Ascending aorta (tissue), 2 donors: Measurements from ENCODE around the gene P2RY12. TPM values are rescaled to one million over a fixed set of nuclear protein-coding genes. Genes with fewer than 3 reads are reported as not detected.

Experiments used
- DNase-seq, 2 donors: peaks; one replicate each; pipeline ENCODE4 v3.0.0-alpha.2; 2019; ENCODE audit warnings: low spot score in 2 of 2
- H3K27ac ChIP-seq, 2 donors: fragments of 200-600 bp; sonication (generic); one replicate each; pipeline ENCODE4 v1.5.1; 2016 to 2017; ENCODE audit warnings: mild to moderate bottlenecking in 1 of 2
- H3K27me3 ChIP-seq: fragments of 200-600 bp; sonication (generic); one replicate; pipeline ENCODE4 v1.5.1; 2017
- H3K36me3 ChIP-seq, 2 donors: fragments of 200-600 bp; sonication (generic); one replicate each; pipeline ENCODE4 v1.5.1; 2016
- H3K4me1 ChIP-seq, 2 donors: fragments of 200-600 bp; sonication (generic); one replicate each; pipeline ENCODE4 v1.5.1; 2016 to 2017; ENCODE audit warnings: mild to moderate bottlenecking in 1 of 2
- H3K4me3 ChIP-seq, 2 donors: fragments of 200-600 bp; sonication (generic); one replicate each; pipeline ENCODE4 v1.5.1; 2016 to 2017; ENCODE audit warnings: mild to moderate bottlenecking in 1 of 2
- H3K9me3 ChIP-seq, 2 donors: fragments of 200-600 bp; sonication (generic); one replicate each; pipeline ENCODE4 v1.5.1; 2016
- intact Hi-C: fragments of 100-400 bp; cut with DNase I; formaldehyde crosslinking; loops from one replicate; pipeline ENCODE4 v1.15.1; 2023
- total RNA-seq: library from RNA; depleted of rRNA; stranded (reverse); fragments of >200 nt; gene quantifications from one replicate; pipeline ENCODE4 v1.1.0, GENCODE V29; 2016
- TF ChIP-seq, protein P1 (sequence below), 3 experiments: fragments of 200-600 bp in 2 of 3; fragments of 450-650 bp in 1 of 3; sonication (generic) in 2 of 3; IDR thresholded peaks; one replicate each; pipeline ENCODE4 v1.5.1; 2016 to 2019; ENCODE audit warnings: antibody characterized with exemption in 3 of 3, mild to moderate bottlenecking in 1 of 3, moderate library complexity in 1 of 3

P2RY12 gene
- total RNA-seq, 1 donor from 2014 or later: not detected

DNA sequence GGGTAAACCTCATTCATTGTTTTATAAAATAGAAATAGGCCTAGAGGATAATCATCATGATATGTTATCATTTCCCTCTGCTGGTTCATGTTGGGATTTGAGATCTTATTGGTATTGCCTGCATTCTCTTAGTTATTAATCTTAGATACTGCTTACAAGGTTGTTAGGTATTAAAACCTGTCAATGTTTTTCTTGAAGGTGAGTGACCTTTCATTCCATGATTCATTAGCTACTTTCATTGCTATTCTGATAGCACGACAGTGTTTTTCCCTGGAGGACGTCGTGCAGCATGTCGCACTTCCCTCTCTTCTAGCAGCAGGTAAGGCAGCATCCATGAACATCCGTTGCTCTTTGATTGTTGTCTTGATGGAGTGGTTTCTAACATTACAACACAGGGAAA, 17.1 kb downstream of the P2RY12 start:
- TF ChIP-seq, protein P1, sequence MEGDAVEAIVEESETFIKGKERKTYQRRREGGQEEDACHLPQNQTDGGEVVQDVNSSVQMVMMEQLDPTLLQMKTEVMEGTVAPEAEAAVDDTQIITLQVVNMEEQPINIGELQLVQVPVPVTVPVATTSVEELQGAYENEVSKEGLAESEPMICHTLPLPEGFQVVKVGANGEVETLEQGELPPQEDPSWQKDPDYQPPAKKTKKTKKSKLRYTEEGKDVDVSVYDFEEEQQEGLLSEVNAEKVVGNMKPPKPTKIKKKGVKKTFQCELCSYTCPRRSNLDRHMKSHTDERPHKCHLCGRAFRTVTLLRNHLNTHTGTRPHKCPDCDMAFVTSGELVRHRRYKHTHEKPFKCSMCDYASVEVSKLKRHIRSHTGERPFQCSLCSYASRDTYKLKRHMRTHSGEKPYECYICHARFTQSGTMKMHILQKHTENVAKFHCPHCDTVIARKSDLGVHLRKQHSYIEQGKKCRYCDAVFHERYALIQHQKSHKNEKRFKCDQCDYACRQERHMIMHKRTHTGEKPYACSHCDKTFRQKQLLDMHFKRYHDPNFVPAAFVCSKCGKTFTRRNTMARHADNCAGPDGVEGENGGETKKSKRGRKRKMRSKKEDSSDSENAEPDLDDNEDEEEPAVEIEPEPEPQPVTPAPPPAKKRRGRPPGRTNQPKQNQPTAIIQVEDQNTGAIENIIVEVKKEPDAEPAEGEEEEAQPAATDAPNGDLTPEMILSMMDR (IDR thresholded peaks at IDR 0.05): no peak
- Histone ChIP-seq H3K9me3 (no peaks in the 10 kb centered on the region), H3K27ac (no peak overlapping the region), H3K4me1 (no peaks in the 10 kb centered on the region), H3K4me3 (no peak overlapping the region), H3K27me3 (no peaks in the 10 kb centered on the region), H3K36me3 (no peaks in the 10 kb centered on the region)
- intact Hi-C loops: no loop called here
- DNase-seq: no peak

DNA sequence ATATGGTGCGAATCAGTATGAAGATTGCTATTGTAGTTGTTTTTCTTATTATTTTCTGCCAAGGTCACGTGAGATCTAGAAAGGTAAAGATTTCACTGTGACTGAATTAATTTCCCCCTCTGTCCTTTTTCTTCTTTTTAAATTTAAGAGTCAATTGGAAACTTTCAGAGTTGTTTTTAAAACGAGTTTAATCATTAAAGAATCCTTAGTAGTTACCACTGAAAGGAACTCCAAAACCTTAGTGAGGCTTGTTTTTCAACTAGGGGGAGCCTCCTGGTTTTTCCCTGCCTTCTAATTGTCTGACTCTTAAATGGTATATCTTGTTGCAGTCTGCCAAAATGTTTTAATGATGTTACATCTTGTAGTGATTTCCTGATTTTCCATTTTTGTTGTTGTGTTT, 17.6 kb downstream of the P2RY12 start:
- TF ChIP-seq, protein P1 (IDR thresholded peaks at IDR 0.05): no peak
- H3K27me3 ChIP-seq: no peaks in the 10 kb centered on the region
- no peak overlapping the region for H3K4me3 ChIP-seq
- H3K4me1 ChIP-seq: no peaks in the 10 kb centered on the region
- H3K9me3 ChIP-seq: no peaks in the 10 kb centered on the region
- intact Hi-C loops: no loop called here
- H3K27ac ChIP-seq: no peak overlapping the region
- no peak for DNase-seq
- no peaks in the 10 kb centered on the region for H3K36me3 ChIP-seq

DNA sequence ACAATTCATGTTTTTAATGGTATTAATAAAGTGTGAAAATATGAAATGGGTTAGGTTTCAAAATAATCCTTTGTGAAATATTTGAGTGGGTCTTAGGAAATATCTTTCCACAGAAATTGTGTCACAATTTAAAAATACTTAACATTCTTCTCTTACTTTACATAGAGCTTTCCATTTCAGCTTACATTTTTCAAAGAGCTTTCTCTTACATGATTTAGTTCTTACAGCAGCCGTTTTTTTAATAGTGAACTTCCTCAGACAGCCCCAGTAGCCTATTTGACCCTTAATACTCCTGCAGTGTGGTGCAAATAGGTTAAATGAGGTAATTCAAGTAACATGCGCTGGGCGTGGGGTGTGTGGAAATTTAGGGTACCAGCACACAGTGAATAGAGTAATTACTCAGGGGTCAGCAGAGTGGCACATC, 21.8 kb downstream of the P2RY12 start:
- H3K4me1 ChIP-seq: no peaks in the 10 kb centered on the region
- no peak overlapping the region for H3K4me3 ChIP-seq
- intact Hi-C loops: no loop called here
- no peaks in the 10 kb centered on the region for H3K9me3 ChIP-seq
- TF ChIP-seq, protein P1 (IDR thresholded peaks at IDR 0.05): no peak
- no peaks in the 10 kb centered on the region for H3K36me3 ChIP-seq
- no peak for DNase-seq
- no peak overlapping the region for H3K27ac ChIP-seq
- no peaks in the 10 kb centered on the region for H3K27me3 ChIP-seq

DNA sequence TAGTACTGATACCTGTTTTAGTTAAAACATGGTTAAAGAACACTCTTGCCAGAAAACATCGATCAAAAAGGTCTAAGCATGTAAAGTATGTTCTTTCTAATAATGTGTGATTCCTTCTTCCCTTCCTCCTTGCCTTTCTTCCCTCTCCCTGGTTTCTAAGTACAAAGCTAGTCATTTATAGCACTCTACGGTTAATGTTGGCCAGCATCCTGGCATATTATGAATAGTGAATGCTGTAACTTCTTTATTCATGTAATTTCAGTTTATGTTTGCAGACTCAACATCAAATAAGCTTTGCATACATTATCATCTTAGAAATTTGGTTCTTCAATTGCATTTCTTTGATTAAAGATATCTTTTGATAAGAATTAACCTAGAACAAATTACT, 27.1 kb downstream of the P2RY12 start:
- TF ChIP-seq, protein P1 (IDR thresholded peaks at IDR 0.05): no peak
- intact Hi-C loops: no loop called here
- peaks cover 0 to 3% of the 10 kb centered on the region in 2 donors for H3K4me1 ChIP-seq
- no peak overlapping the region for H3K4me3 ChIP-seq
- no peak overlapping the region for H3K27ac ChIP-seq
- no peaks in the 10 kb centered on the region for H3K27me3 ChIP-seq
- no peaks in the 10 kb centered on the region for H3K9me3 ChIP-seq
- no peaks in the 10 kb centered on the region for H3K36me3 ChIP-seq
- no peak for DNase-seq

DNA sequence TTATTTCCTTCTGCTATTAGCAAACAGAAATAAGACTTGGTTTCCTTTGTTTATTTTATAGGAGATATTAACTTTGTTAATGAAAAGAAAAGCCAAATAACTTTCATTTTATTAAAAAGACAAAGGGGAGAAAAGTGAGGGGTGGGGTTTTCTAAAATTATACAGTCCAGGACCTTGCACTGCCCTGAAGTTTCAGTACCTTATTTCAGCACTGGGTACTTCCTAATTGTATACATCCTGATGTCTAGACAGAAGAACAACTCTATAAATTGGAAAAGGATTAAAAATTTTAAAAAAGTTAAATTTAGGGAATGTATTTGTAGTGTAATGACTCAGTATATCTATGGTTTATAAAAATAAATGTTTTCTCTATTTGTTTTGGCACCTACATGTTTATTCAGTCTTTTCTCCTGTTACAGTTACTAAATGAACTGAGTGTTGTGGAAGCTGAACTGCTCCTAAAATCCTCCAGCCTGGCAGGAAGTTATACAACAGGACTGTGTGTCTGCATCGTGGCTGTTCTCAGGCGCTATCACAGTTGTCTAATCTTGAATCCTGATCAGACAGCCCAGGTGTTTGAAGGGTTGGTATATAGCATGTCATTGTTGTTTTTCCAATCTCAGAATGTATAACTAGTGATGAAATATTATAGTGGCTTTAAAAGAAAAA, 27.6 kb downstream of the P2RY12 start:
- TF ChIP-seq, protein P1 (IDR thresholded peaks at IDR 0.05): no peak
- Histone ChIP-seq H3K4me3 (no peak overlapping the region), H3K27ac (no peak overlapping the region), H3K27me3 (no peaks in the 10 kb centered on the region), H3K4me1 (peaks cover 0 to 3% of the 10 kb centered on the region in 2 donors), H3K9me3 (no peaks in the 10 kb centered on the region), H3K36me3 (no peaks in the 10 kb centered on the region)
- no peak for DNase-seq
- intact Hi-C loops: no loop called here

DNA sequence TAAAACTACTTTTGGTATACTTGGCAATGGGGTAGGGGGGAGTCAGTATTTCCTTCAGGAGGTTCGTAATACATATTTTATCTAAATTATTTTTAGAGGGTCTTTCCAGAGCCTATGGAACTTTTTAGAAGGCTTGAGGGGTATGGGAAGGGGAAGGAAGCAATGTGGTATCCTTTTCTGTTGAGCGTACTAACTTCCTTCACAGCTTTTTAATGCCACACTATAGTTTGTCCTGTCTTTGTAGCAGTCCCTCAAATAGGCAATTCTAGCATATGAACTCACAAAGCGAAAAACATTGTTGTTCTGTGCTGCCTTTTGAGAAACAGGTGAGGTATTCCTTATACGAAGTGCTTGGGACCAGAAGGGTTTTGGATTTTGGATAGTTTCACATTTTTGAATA, 32.9 kb downstream of the P2RY12 start:
- no peak overlapping the region for H3K4me3 ChIP-seq
- H3K27ac ChIP-seq: no peak overlapping the region
- H3K27me3 ChIP-seq: no peaks in the 10 kb centered on the region
- TF ChIP-seq, protein P1 (IDR thresholded peaks at IDR 0.05): no peak
- no peaks in the 10 kb centered on the region for H3K9me3 ChIP-seq
- intact Hi-C loops: no loop called here
- no peaks in the 10 kb centered on the region for H3K36me3 ChIP-seq
- no peak for DNase-seq
- H3K4me1 ChIP-seq: no peaks in the 10 kb centered on the region
